Cortex of kidney (tissue), 1 donor: ENCODE measurements around the gene MYCBP2.
A peak's percentile ranks its signal among the peaks of the same experiment; 100 is the strongest.
"Not testable (repeated sequence)": the region's sequence is repeated elsewhere in the genome, so short reads cannot be mapped to it uniquely, and the experiment has no call there.

ENCODE experiments used
- DNase-seq: peaks from one replicate; lab custom pipeline; 2025; lab: John Stamatoyannopoulos, UW

Gene MYCBP2

GRCh38 chr13:77033717-77034302 is 293.1 kb downstream of the MYCBP2 start:
- no peak for DNase-seq

DNA sequence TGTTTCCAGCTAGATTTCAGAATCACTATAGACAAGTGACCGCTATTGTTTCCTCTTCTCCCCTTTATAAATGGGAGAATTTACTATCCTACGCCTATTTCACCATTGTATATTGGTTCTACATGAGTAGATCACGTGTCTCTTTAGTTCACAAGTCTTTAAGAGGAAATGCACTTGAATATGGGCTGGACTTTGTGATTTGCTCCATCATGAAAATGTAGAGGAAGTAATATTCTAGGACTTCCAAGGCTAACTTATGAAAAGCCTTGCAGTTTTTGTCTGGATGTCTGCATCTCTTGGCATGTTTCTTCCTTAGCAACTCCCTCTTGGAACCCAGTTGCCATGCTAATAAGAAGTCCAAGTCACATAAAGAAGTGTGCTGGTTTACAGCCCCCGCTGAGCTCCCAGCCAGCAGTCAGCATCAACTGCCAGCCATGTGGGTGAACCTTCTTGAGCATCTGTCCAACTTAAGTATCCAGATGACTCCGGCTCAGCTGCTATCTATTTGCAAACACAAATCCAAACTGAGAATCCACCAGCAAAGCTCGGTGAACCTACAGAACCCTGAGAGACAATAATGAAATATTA is 295.1 kb downstream of the MYCBP2 start:
- DNase-seq, result no peak

DNA sequence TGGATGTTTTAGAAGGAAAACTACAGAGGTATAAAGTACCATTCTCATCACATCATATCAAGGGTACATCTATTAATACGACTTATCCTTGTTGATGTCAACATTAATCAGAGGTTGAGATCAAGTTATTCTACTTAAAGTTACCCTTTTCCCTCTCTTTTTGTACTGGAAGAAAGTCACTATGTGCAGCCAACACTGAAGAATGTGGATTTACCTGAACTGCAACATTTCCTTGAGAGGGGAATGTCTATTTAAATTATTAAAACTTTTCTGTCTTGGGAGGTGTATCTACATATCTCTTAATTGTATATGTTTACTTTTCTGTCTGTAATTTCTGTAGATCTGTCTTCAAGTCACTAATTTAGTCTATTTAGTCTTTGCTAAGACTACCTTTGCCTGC is 297.5 kb downstream of the MYCBP2 start:
- no peak for DNase-seq

DNA sequence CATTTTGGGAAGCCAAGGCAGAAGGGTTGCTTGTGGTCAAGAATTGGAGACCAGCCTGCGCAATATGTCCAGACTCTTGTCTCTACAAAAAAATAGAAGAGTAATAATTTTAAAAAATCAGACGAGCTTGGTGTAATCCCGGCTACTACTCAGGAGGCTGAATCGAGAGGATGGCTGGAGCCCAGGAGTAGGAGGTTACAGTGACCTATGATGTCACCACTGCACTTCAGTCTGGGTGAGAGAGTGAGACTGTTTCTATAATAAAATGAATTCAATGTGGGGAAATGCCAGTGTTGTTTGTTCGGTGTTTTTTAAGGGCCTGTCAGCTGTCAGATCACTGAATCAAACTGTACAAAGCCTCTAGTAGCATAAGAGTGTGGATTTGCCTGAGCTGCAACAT is 298.7 kb downstream of the MYCBP2 start:
- no peak for DNase-seq

DNA sequence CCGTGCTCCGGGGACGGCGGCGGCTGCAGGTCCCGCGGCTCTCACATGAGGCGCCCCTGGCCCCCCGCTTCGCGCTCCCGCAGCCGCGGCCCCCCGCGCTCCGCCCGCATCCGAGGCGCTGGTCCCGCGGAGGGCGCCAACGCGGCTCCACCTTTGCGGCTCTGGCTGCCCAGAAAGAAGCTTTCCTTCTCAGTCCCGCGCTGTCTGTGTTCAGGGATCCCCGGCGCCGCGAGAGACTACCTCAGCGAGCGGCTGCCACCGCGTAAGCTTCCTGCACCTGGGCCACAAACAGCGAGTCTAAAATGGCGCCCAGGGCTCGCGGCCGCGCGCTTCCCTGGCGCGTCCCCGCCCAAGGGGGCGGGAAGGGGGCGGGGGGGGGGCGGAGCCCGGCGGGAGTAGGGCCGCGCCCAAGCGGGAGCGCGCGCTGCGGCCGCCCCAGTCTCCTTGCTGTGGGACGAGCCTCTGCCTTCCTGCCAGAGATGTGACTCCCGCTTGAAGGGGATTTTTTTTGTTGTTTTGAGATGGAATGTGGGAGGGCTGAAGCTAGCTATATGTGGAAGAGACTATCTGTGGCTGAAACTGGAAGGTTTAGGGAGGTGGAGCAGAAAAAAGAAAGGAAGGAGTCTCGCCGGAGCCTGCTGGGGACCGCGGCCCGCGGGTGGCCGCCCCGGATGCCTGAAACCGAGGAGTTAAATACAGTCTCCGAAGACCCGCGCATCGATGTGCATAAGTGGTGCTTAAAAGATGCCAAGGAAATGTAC is 299.9 kb downstream of the MYCBP2 start, which contains the start of gene FBXL3:
Gene FBXL3, minus strand, starts transcription at position 299 of the 761 bp plus-strand sequence. CDS start 5,299 bp downstream, outside the sequence.
- peak; percentile 22 for DNase-seq

GRCh38 chr13:77026255-77026860 is 300.5 kb downstream of the MYCBP2 start:
- no peak for DNase-seq

DNA sequence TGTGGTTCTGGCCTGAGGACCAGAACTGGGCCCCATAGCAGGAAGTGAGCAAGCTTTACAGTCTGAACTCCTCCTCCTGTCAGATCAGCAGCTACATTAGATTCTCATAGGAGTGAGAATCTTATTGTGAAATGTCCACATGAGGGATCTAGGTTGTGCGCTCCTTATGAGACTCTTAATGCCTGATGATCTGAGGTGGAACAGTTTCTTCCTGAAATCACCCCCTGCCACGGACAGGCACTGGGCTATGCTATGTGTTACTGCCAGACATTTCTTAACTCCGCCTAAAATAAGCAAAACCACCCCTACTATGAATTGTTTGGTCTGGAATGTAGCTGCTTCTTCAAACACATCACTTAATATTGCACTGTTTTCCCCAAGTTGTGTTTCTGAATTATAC is 304.6 kb downstream of the MYCBP2 start:
- no peak for DNase-seq

DNA sequence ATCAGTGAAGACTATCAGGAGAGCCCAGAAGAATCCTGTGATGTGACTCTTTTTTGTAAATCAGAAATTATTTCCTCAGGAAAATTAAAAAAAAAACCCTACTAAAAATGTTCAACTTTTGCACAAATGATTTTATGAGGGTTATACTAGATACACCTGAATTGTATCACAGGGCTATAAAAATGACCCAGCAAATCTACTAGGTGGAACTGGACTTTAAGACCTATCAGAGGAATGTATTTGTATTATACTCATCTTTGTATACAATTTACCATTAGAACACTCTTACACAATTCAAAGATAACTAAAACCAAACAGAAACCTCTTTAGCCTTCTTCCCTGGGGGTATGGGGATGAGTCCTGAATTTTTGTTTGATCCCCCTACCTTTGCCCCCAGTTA is 307.1 kb downstream of the MYCBP2 start:
- no peak for DNase-seq

DNA sequence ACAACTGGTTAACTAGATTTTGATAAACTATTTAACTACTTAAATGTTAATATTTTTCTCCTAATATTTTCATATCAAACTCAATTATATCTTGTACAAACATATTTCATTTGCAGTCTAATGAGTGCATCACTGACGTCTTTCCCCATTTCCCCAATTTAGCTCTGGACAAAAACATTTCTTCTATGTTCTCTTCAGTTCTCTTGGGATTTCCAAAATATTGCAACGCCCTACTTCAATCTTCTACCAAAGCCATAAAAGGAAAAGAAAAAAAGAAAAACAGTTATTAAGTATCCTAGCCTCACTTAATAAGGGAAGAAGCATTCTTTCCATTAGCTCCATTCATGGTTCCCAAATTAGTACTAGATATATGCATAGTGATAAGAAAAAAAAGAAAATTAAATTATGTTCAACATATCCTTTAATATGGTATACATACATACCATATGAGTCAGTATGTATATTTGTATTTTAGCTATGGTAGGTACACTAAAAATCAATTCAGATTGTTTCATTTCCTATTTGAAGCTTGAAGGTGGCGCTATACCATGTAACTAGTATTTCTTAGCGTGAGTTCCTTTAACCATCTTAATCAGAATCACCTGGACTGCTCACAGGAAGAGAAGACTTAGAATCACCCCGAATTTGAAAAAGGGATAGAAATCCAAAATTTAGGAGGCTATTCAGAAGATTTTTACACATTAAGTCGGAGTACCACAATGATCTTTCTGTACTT is 309.8 kb downstream of the MYCBP2 start:
- no peak for DNase-seq

DNA sequence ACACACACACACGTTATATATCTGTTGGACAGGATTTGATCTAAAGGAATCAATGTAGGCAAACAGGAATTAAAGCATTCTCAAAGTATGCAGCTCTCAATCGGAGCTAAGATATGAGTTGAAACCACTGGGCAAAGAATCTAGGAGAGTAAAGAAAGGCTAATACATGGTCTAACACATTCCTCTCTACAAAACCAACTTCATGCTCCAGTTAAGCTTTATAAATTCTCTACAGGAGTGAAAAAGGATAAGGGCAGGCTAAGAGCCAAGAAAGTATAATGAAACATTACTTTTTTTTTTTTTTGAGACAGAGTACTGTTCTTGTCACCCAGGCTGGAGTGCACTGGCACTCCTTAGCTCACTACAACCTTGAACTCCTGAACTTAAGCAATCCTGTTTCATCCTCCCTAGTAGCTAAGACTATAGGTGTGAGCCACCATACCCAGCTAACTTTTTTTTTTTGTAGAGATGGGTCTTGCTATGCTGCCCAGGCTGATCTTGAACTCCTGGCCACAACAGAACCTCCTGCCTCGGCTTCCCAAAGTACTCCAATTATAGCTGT is 310.6 kb downstream of the MYCBP2 start:
- no peak for DNase-seq

DNA sequence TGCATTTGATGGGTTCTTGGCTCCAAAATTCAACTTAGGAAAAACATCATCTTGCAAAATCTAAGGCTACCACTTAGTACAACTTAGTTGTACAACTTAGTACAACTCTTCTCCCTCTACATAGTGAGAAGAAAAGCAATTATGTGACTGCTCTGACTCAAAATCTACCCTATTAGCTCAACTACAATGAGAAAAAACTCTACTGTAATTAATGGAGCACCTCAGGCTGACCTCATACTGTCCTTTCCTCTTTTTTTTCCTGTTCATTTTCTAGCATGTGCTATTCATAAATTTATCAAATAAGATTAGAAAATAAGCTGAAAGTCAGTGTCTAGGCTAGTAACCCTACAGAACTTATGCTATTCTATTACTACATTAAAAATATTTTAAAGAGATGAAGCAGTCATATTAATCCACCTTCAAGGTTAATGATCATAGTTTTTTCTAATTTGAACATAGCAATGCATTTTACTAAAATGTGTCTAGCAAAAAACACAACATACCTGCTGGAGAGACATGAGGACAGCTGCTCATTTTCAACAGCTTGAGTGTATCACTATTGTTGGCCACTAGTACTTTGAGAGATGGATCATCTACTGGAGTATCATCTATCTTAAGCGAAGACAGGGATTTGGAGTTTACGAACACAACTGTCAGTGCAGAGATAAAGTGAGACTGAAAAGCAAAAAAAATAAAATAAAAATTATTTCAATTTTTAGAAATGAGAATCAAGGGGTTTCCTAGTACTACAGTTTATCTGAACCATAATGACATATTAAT is 311.8 kb downstream of the MYCBP2 start:
- DNase-seq, result no peak

DNA sequence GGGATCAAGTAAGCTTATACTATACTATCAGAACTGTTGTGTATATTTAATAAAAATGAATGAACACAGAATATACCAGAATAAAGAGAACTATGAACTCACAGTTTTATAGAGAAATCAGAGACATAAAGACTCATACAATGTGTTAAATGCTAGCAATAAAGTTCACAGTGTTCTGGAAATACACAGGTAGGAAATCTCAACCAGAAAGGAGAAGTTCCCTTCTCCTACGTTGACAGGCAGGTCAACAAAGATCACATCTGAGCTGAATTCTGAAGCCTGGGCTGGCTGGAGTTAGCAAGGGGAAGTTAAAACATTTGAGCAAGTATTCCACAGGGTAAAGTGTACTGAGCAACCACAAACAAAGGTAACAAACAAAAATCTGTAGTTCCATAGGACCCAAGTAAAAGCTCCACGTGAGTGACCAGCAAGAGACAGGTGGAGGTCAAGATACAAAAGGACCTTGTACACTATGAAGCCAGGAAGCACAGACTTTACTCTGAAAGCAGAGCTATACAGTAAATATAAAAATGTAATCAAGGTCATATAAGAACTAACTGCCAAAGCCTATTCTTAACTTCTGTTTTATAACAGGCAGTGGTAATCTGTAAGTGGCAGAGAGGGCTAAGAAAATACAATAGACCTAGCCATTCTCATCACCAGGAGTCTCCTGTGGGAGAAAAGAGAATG is 312.9 kb downstream of the MYCBP2 start:
- no peak for DNase-seq

- DNase-seq, result not testable (repeated sequence)
These were observed 317.2 kb downstream of the MYCBP2 start for GRCh38 chr13:77009719-77010118.

GRCh38 chr13:77009011-77009410 is 317.9 kb downstream of the MYCBP2 start:
- no peak for DNase-seq

DNA sequence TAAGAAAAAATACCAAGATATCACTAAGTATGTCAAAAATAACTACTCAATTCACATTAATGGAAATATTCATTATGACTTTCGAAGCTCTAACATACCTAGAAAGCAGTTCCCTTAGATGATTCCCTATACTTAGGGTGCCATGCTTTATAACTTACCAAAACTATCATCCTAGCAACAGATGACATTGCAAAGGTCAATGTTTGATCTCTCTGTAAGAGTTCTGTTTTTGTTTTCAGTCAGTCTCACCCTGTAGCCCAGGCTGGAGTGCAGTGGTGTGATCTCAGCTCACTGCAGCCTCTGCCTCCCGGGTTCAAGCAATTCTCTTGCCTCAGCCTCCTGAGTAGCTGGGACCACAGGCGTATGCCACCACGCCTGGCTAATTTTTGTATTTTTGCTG is 318.6 kb downstream of the MYCBP2 start:
- DNase-seq, result not testable (repeated sequence)

DNA sequence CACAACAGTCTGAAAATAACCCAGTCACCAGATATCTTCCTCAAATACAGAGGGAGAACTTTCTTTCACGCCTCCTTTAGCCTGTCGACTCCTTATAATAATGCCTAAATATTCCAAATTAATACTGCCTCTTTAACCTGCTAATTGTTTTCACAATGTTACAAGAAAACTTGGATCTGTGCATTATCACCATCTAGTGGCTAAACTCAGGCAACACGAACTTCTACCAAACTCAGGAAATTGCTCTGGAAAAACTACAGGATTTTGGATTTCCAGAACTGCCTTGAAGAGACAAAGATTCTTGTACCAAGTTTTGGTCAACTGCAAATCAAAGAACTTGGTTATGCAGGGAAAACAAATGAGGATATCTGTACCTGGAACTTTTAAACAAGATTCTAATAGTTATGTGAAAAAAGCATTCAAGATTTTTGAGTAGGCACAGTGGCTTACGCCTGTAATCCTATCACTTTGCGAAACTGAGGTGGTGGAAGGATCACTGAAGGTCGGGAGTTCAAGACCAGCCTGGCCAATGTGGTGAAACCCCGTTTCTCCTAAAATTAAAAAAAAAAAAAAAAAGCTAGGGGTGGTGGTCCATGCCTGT is 324.2 kb downstream of the MYCBP2 start:
- no peak for DNase-seq

- no peak for DNase-seq
These were observed 324.8 kb downstream of the MYCBP2 start for GRCh38 chr13:77001963-77002587.

- no peak for DNase-seq
These were observed 325.4 kb downstream of the MYCBP2 start for GRCh38 chr13:77001540-77001939.

DNA sequence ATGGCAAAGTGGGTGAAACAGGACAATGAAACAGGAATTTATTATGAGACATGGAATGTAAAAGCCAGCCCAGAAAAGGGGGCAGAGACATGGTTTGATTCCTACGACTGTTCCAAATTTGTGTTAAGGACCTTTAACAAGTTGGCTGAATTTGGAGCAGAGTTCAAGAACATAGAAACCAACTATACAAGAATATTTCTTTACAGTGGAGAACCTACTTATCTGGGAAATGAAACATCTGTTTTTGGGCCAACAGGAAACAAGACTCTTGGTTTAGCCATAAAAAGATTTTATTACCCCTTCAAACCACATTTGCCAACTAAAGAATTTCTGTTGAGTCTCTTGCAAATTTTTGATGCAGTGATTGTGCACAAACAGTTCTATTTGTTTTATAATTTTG is 326.4 kb downstream of the MYCBP2 start:
- DNase-seq, result no peak
